HG03565 (cell line): Measurements from ENCODE around the gene RASGEF1B.

Source experiments
- ATAC-seq: cut with Tn5 transposase; IDR thresholded peaks from one replicate; pipeline ENCODE4 v1.9.1; 2021; ENCODE audit warnings: mild to moderate bottlenecking, moderate library complexity; ENCODE audit not compliant: unreplicated experiment

RASGEF1B gene

DNA sequence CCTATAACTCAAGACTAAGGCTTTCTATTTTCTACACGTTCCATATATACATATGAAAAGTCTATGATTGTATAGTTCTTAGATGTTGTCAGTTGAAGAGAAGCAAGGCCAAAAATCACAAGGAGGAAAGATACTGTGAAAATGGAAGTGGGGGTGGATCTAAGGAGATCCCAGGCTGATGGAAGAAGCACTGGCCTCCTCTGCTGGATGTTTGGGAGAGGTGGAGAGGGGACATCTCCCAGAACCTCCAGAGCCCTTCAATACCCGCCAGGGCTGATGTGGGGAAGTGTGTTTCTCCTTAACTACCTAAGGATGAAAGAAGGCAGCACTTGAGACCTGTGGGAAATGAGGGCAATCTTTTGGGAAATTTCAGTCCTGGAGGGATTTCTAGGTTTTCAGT, 67.4 kb downstream of the RASGEF1B start:
- ATAC-seq = no peak

DNA sequence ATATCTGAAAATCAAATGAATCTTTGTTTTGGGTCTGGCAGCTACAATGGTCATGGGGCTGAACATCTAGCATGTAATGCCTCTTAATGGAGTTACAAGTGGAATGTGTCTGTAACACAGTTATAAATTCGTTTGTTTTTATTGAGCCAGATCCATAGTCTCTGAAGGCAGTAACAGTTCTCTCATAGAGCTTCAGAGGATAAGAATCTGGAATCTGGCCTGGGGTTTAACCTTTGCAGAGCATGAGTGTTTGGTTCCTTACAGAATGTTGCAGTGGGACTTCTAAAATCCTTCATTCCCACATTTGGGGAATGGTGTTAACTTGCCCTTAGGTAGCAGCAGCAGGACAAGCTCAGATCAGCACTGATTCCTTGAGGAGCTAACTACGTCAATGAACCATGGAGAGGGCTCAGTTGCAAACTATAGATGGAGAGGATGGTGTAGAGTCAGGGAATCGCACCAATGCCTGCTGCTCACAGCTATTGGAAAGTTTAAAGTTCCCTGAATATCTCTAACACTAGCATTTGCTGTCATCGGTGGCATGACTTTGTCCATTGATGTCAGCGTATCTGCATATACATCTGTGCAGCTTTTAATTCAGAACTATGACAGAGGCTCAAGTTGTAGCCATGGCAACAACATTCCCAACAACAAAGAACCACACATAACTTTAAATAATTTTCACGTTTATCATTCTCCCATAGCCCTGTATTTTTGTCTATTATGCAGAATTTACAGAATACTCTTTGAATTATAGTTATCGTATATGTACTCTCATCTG, 72.2 kb downstream of the RASGEF1B start:
- no peak for ATAC-seq

DNA sequence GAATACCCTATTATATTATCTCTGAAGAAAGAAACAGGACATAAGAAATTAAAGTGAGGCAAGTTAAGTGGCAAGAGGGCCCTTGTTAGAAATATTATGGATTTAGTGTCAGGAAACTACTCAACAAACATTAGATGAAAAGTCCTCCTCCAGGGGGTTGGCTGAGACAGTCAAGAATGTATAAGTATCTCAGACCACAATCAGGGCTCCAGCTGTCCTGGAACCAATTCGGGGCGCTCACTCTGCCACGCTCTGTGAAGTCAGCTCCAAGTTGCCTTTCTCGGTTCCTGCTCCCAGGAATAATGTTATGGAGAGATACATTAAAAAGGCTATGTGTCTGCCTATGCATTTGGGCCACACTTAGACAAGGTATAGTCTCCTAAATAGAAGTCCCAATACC, 73.3 kb downstream of the RASGEF1B start:
- ATAC-seq = no peak

DNA sequence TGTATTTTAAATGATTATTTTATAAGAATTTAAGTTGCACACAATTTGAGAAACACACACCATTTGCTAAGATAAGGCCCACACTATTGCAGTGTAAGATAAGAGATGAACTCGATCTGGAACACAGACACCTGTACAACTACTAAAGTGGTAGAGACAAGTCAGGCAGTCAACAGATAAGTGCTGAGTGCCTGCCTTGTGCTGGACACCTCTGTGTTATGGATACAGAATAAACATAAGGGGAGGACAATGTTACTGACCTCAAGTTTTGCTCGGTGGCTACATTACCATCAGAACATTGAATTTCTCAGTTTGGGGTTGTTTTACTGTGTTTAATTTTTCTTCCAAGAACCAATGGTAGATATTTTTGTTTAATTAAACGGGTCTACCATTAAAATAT, 74.1 kb downstream of the RASGEF1B start:
- ATAC-seq = no peak

DNA sequence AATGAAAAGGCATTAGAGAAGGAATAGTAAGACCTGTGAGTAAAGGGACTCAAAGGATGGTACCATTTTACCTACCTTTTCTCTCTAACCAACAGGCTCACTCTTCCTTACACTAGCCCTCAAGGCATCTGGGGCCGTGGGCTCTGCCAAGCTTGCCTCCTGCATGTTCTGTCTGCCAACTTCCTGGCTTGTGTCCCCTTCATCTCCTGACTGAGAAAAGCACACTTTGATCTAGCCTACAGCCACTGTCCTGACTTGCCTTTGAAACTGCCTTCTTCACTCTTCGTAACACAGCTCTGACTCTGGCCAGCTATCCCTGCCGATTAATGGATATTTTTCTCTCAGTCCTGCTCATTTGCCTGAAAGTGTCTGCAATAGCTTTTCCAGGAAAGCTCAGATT, 76.5 kb downstream of the RASGEF1B start:
- ATAC-seq = no peak

DNA sequence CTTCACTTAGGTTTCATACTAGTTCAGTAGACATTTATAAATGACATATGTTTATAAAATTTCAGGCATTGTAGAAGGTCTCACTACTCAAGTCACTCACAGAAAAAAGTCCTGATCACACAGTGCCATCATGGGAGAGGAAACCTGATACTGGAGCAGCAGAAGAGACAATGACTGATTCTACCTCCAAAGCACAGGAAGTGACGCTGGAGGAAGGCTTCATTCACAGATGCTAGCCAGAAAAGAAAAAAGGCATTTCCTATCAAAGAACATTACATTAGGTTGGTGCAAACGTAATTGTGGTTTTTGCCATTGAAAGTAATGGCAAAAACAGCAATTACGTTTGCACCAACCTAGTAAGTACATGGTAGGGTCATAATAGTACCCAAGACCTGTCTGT, 79.5 kb downstream of the RASGEF1B start:
- ATAC-seq = no peak

DNA sequence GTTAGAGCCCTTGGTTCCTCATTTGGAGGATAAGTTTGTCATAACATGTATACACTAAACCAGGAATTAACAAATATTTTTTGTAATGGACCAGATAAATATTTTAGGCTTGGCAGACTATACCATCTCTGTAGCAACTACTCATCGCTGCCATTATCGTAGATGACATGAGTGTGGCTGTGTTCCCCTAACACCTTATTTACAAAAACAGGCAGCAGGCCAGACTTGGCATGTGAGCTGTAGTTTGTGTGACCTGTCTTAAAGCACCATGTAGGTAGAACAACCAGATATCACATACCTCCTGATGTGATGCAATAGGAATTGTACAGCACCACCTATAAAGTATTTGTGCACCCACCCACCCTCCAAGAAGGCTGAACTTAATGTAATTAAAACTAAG, 82.0 kb downstream of the RASGEF1B start:
- ATAC-seq = no peak

DNA sequence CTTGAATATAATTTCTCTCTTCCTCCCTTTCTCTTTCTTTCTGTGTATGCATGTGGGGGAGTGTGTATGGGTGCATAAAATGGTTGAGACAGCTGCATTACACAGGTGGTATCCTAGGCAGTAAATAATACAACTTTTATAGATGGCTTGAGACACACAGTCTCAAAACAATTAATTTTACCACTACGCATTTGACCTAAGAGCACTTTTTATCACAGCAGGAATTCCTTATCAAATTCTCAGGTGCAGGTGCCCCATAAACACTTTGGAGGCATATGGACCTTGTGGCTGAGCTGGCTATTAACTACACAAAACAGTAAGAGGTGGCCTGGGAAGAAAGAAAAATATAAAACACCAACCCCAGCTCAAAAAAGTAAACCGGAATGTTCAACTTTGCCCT, 91.3 kb downstream of the RASGEF1B start:
- ATAC-seq = no peak

DNA sequence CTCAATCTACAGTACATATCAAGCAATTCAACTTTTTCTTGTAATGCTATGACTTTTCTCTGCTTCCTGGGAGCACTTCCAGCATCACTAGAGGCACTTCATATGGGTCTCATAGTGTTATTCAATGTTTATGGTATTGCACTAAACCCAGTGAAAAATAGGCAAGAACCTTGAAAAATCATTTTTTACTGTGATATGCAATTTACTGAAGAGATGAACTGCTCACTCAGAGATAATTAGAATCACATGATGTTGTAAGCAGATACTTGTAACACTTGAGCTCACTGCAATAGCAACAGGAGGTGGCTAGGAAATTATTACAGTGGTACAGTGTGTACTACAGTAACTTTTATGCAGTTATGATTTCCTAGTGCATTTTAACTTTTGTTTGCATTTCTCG, 93.3 kb downstream of the RASGEF1B start:
- ATAC-seq = no peak

DNA sequence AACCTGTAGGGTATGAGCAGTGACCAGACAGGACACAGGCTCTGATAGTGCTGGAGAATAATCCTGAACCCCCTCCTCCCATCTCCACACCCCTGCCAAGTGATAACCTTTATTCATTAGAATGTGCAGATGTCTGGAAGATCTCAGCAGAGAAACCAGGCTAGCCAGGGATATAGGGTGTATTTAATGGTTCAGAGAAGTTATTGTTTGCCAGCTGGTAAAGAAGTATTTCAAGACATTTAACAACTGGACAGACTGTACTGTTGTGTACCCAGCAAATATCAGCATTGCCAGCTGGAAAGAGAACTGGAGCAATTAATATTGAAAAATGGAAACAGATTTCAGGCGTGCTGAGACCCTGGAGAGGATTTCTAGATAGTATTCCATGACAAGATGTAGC, 94.5 kb downstream of the RASGEF1B start:
- no peak for ATAC-seq

DNA sequence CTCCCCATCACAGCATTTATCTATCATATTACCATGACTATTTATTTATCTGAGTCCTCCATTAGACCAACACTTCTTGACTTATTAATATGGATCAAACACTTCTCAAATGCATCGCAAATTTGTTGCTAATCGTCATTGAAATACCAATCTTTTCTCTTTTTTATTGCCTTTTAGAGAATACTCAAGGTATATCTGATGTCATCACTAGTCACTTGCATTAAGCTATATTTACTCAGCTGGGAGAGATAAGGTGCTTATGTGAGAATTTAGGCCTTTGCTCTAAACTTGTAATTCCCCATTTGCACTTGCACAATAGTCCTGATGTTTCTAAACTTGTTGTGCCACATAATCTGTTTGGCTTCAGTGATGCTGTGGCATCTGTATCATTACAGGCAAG, 95.0 kb downstream of the RASGEF1B start:
- ATAC-seq = no peak
